HG02759 (cell line): ENCODE results near the gene PAOX.
"Not testable (repeated sequence)": the region's sequence is repeated elsewhere in the genome, so short reads cannot be mapped to it uniquely, and the experiment has no call there.

Experiments used
- ATAC-seq: cut with Tn5 transposase; IDR thresholded peaks from one replicate; pipeline ENCODE4 v1.9.1; 2021; ENCODE audit warnings: mild to moderate bottlenecking, moderate library complexity; ENCODE audit not compliant: unreplicated experiment

The PAOX gene

DNA sequence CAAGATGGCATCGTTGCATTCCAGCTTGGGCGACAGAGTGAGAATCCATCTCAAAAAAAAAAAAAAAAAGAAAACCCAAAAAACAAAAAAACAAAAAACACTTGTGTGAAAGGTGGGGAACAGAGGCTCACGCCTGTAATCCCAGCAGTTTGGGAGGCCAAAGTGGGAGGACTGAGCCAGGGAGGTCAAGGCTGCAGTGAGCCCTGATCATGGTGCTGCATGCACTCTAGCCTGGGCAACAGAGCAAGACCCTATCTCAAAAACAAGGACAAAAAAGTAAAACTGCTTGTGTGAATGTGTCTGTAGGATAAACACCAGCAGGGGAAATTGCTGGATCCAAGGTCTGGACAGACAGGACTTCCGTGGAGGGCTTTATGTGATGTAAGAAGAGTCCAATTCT is 4.5 kb downstream of the PAOX start:
- ATAC-seq = no peak

DNA sequence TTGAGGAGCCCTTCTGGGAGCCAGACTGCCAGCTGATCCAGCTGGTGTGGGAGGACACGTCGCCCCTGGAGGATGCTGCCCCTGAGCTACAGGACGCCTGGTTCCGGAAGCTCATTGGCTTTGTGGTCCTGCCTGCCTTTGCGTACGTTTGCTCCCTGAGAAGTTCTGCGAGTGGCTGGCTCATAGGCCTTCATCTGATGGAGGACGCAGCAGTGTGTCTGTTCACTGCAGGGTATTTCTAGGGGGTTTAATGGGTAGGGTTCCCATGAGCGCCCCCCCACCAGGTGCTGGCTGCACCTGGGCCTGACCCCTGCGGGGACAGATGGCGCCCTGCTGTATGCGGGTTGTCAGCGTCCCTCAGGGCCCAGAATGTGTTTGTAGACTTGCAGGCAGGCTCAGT is 5.0 kb downstream of the PAOX start:
- ATAC-seq = no peak

DNA sequence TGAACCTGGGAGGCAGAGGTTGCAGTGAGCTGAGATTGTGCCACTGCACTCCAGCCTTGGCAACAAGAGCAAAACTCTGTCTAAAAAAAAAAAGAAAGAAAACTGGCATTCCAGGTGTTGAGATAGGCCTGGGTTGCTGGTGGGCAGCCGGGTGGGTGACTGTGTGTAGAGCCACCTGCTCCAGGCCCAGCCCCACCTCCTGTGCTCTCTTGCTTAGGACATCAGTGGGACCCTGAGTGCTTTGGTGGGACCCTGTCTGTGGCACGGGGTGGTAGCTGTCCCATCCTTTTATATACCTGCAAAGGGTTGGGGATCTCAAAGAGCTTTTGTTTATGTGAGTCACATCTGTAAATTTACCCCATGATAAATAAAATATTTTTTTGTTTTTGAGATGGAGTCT is 6.2 kb downstream of the PAOX start:
- no peak for ATAC-seq

DNA sequence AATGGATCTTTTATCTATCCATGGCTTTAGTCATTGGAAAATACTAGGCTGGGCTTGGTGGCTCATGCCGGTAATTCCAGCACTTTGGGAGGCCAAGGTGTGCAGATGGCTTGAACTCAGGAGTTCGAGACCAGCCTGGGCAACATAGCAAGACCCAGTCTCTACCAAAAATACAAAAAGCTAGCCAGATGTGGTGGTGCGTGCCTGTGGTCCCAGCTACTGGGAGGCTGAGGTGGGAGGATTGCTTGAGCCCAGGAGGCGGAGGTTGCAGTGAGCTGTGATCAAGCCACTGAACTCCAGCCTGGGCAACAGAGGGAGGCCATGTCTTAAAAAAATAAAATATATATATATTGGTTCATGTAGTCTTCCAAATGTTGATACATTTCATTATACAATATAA is 7.9 kb downstream of the PAOX start:
- ATAC-seq = not testable (repeated sequence)

DNA sequence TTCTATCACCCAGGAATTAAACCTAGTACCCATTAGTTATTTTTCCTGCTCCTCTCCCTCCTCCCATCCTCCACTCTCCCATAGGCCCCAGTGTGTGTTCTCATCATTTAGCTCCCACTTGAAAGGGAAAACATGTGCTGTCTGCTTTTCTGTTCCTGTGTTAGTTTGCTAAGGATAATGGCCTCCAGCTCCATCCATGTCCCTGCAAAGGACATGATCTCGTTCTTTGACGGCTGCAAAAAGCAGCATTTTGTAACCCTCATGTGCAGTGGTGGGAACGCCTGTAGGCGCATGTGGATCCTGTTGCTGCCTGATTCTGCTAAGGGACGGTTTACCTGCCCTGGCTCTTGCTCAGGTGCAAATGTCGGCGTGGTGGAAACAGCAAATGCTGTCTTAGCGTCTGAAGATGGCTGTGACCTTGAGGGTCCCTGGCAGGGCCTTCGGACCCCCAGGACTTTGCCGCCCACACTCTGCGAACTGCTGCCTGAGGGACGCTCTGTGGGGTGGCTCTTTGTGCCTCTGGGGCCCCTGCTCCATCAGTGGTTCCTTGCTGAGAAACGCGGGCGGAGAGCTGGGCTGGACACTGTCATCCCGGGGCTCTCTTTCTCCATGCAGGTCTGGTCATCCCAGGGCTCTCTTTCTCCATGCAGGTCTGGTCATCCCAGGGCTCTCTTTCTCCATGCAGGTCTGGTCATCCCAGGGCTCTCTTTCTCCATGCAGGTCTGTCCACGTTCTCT is 9.3 kb downstream of the PAOX start:
- ATAC-seq = peak; percentile 1

DNA sequence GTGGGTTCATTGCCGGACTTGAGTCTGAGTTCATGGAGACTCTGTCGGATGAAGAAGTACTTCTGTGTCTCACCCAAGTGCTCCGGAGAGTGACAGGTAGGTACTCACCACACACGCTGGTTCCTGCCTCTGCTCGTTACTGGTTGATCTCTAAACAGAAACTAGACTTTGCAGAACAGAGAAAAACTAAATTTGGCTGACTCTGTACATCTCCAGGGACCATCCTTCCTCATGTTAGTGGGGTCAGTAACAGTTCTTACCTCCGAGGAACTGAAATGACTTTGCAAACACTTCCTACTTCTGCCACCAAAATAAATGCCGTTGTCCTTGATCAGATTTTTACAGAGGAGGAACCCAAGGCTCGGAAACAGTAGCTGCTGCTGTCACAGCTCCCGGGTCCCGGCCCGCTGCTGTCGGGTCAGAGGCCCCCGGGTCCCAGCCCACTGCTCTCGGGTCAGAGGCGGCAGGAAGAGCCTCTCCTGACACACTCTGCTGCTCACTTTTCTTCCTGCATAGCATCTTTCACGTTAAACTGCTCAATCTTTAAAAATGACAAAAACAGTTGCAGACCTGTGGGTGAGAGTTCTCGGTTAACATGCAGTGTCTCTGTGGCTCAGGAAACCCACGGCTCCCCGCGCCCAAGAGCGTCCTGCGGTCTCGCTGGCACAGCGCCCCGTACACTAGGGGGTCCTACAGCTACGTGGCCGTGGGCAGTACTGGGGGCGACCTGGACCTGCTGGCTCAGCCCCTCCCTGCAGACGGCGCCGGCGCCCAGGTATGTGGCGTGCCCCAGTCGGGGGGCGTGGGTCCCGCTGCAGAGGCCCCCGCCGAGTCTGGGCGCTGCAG is 10.1 kb downstream of the PAOX start:
- ATAC-seq = peak; percentile 82

DNA sequence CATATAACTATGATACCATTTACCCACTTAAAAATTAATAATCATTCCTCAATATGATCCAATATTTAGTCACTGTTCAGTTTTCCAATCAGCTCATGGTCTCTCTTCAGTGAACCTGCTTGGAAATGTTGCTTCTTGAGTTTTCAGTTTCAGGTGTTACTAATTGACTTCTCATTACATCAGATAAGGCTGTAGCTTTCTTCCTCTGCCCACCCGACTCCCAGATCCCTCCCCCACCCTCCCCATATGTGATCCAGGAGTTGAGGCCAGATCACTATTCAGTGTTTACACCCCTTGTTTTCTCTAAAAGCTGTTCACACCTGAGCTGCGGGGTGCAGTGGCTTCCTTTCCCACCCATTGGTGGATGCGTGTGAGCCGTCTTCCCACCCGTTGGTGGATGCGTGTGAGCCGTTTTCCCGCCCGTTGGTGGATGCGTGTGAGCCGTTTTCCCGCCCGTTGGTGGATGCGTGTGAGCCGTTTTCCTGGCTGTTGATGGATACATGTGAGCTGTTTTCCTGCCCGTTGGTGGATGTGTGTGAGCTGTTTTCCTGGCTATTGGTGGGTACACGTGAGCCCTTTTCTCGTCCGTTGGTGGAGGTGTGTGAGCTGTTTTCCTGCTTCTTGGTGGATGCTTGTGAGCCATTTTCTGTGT is 11.7 kb downstream of the PAOX start:
- no peak for ATAC-seq

DNA sequence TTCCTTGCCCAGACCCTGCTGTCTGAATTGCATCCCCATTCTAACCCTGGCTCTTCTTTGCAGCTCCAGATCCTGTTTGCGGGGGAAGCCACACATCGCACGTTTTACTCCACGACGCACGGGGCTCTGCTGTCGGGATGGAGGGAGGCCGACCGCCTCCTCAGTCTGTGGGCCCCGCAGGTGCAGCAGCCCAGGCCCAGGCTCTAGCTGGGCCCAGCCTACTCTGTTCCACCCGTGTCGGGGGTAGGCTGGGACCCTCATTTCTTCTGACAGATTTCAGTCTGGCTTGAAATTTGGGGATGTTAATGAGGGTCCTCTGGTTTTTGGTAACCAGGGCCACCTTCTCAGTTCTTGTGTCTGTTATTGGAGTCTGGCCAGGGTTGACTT is 12.2 kb downstream of the PAOX start:
- ATAC-seq = no peak

DNA sequence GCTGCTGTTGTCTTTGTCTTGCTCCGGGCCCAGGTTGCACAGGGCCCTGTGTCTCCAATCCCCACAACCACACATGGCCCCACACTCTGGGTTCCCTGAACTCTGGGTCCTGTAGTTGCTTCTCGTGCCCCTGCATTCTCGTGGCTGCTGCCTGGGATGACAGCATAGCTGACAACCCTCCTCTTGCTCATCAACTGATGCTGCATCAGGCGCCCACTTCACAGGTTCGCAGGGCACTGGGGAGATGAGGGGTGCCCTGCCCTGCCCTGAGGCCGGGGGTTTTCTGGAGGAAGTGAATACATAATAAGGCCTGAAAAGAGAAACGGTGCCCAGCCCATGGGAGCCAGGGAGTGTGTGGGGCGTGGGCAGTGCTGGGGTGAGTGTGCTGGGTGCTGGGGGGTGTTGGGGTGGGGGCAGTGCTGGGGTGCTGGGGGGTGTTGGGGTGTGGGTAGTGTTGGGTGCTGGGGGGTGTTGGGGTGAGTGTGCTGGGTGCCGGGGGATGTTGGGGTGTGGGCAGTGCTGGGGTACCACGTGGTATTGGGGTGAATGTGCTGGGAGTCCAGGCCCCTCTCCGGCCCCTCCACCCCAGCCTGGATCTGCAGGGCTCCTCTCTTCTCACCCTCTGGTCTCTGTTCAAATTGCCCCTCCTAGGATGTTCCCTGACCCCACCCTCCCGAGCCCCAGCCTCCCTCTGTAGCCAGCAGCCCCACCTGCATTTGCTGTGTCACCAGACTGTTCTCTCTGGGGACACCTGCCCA is 12.9 kb downstream of the PAOX start:
- no peak for ATAC-seq

DNA sequence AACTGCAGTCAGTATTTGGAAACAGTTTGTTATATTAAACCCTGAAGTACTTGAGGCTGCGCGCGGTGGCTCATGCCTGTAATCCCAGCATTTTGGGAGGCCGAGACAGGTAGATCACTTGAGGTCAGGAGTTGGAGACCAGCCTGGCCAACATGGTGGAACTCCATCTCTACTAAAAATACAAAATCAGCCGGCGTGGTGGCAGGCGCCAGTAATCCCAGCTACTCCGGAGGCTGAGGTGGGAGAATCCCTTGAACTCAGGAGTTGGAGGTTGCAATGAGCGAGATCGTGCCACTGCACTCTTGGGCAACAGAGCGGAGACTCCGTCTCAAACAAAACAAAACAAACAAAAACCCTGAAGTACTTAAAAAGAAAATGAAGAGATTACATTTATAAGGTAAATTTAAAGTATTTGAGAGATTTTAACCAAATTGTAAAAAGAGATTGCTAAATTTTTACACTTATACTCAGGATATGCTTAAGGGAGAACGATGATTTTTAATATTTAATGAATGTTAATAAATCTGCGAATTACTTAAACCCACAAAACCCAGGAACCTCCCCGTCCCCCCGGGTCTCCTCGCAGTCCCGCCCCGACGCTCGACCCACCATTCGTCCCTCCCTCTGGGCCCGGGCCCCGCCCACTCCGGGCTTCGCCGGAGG is 14.5 kb downstream of the PAOX start:
- ATAC-seq = no peak

DNA sequence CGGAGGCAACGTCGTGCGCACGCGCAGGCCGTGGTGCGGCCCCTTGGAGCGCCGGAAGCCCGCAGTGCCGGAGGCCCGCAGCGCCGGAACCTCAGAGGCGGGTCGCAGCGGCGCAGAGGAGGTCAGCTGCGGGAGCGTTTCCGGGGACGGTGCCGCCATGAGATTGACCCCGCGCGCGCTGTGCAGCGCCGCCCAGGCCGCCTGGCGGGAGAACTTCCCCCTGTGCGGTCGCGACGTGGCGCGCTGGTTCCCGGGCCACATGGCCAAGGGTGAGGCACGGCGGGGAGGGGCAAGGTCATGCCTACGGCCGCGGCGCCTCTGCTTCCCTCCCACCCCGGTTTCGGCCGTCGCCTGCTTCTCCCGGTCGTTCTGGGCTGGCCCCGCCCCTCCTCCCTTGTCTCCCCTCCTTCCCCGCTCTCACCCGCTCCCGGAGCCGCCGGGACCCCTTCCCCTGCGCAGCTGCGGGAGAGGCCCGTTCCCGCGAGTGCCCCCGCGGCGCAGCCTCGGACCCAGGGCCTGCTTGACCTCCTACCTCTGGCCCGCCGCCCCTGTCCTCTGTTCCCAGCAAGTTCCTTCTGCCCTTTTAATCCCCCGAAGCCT is 15.1 kb downstream of the PAOX start, which contains the start of gene MTG1:
Gene MTG1 (plus strand): TSS at position 94 of the 600 bp plus-strand sequence. CDS start 64 bp downstream, at position 158.
- ATAC-seq = peak; percentile 74

DNA sequence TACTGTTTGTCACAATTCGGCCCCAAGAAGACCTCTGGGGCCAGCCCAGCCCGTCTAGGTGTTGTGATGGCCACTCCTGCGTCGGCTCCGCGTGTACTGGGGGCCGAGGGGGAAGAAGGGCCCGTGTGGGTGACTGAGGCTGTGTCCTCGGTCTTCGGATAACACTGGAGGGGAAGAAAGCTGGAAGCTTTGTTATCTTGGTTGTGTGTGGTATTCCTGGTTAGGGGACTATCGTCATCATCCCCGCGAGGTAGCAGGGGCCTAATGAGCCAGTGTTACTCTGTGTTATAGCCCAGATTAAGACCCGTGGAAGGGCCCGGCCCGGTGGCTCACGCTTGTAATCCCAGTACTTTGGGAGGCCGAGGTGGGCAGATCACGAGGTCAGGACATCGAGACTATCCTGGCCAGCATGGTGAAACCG is 15.7 kb downstream of the PAOX start:
- no peak for ATAC-seq

DNA sequence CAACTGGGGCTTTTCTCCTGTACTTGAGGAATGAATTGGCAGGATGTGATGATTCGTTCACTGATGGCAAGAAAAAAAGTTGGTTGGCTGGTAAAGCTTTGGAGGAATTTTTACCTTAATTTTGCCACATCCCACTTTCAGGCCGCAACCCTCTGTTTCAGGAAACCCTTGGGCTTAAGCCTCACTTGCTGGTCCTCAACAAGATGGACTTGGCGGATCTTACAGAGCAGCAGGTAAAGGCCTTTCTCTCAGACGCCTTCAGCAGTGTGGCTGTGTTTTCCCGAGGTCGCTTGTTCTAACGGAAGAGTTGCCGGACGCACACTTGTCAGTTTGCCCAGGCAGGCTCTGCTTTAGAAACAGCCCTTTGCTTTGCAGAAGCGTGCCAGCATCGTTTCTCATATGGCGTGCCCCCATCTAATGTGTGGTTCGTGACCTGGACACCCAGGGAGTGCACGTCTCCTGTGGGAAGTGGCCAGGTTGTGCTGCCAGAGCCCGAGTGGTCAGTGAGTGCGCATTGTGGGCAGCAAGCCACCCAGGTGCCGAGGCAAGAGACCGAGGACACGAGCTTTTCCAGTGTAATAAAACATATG is 17.1 kb downstream of the PAOX start:
- no peak for ATAC-seq

DNA sequence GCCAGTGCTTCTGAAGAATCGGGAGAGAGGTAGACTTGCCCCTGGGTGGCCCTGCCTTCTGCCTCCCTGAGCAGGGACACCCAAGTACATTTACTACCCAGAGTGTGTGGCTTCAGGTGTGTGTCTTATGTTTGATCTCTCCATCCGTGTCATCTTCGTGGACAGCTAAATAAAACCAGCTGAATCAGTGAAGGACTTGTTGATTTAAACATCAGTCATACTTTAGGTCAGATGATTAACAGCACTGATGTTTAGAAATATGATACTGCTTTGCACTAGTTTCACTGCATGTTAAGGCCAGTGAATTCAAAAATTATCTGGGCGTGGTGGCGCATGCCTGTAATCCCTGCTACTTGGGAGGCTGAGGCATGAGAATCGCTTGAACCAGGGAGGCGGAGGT is 18.9 kb downstream of the PAOX start:
- ATAC-seq = no peak

DNA sequence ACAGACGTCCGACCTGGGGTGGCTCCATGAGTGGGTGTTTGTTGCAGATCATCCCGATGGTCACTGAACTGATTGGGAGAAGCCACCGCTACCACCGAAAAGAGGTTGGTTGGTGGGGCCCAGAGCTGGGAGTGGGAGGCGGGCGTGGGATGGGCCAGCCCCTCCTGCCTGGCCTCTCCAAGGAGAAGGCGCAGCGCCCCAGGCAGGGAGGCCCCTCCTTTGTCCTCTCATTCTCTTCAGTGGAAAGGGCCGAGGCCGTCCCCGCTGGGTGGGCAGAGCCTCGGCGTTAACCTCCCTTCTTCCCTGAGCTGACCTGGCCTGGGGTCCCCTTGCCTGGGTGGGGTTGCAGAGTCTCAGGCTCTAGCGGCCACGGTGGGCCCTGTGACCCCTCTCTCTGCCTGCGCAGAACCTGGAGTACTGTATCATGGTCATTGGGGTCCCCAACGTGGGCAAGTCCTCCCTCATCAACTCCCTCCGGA is 20.1 kb downstream of the PAOX start:
- ATAC-seq = no peak

DNA sequence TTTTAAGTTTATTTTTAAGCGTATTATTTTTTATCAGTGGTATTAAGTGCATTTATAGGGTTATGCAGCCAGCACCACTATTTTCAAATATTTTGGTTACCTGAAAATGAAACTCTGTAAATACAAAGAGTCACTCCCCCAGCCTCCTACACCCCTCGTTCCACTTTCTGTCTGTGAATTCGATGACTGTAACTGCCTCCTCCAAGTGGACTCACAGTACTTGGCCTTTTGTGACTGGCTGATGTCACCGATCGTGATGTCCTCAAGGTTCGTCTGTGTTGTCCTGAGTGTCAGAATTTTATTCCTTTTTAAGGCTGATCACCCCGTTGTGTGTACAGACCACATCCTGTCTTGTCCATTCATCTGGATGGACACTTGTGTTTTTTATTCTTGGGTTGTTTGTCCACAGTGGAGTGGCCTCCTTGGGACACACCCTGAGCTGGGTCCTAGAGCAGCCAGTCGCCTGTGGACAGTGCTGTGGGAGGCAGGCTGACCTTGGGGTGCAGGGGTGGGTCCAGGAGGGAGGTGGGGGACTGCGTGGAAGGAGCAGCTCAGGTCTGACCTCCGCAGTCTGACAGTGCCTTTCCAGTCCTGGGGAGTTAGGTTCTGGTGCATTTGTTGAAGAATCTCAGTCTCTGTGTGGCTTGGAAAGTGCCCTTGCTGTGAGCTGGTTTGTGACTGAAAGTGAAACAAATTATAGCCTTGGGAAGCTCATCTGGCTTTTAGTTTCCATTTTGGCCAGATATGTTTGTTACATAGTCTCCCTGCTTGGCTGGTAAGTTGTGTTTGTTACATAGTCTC is 21.8 kb downstream of the PAOX start:
- peak; percentile 76 for ATAC-seq

DNA sequence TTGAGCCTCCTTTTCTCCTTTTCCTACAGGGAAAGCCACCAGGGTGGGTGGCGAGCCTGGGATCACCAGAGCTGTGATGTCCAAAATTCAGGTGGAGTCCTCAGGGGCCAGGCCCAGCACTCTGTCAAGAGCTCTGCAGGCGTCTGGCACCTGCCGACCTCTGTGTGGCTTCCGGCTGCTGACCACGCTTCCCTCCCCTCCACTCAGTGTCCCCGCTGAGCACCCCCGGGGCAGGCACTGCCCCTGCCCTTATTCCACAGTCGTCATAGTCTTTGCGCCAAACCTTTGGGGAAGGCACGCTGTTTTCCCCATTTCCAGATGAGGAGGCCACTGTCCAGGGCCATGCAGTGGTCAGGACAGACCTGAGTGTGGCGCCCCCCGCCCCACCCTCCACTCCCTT is 22.4 kb downstream of the PAOX start:
- ATAC-seq = no peak

DNA sequence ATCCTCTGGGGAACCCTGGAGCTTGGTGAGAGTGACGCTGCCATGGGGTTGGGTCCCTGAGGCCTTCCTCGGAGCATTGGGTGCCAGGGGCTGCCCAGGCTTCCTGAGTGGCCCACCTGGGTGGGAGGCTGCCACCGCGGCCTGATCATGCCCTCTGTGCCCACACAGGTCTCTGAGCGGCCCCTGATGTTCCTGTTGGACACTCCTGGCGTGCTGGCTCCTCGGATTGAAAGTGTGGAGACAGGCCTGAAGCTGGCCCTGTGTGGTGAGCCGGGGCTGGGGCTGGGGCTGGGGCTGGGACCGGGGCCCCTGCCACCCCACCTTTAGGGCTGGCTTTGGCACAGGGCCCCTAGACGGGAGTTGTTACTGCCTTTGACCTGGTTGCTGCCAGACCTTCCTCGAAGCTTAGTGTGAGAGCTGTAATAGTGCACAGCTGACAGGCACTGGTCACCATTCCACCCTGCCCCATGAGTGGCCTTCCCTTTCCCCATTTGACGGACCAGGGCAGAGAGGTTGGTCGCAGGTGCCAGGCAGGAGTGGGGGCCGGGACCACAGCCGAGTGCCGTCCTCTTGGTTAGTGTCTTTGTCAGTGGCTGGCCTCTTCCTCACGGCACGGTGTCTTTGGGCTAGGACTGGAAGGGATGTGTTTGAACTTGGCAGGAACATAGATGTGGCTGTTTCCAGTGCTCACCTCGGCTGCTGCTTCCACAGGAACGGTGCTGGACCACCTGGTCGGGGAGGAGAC is 23.1 kb downstream of the PAOX start:
- no peak for ATAC-seq
